Panc1 (cell line): ENCODE results near the gene GJB1.

Experiments used
- CTCF ChIP-seq: fragments of 450-650 bp; IDR thresholded peaks from 2 replicates; pipeline ENCODE4 v1.5.1; 2017; ENCODE audit warnings: mild to moderate bottlenecking
- POLR2AphosphoS5 ChIP-seq: IDR thresholded peaks from 2 replicates; pipeline ENCODE4 v1.6.1; 2012; ENCODE audit warnings: mild to moderate bottlenecking, low read depth, low read length, moderate library complexity
- REST ChIP-seq, 2 experiments: IDR thresholded peaks; 2 replicates each; pipeline ENCODE4 v1.6.1; 2011 to 2012; ENCODE audit warnings: low read depth in 2 of 2, control low read depth in 1 of 2, low read length in 1 of 2, mild to moderate bottlenecking in 1 of 2, moderate library complexity in 1 of 2; ENCODE audit not compliant: insufficient read depth in 1 of 2
- SIN3A ChIP-seq: IDR thresholded peaks from 2 replicates; pipeline ENCODE4 v1.6.1; 2012; ENCODE audit warnings: low read depth, mild to moderate bottlenecking, low read length, moderate library complexity, borderline replicate concordance; ENCODE audit not compliant: insufficient read depth

- TF ChIP-seq CTCF (no peak), REST (IDR thresholded peaks at IDR 0.05; ENCODE audit: insufficient read depth in 1 of 2, low read depth in 2 of 2, low read length in 1 of 2) (no peak), POLR2AphosphoS5 (no peak), SIN3A (no peak)
These were observed 39.7 kb upstream of the GJB1 start for GRCh38 chrX:71183341-71183740.
